ENCODE measurements around the gene ABCA1.
A peak's percentile ranks its signal among the peaks of the same experiment; 100 is the strongest.
"Not testable (repeated sequence)": the region's sequence is repeated elsewhere in the genome, so short reads cannot be mapped to it uniquely, and the experiment has no call there.

ABCA1 gene

DNA sequence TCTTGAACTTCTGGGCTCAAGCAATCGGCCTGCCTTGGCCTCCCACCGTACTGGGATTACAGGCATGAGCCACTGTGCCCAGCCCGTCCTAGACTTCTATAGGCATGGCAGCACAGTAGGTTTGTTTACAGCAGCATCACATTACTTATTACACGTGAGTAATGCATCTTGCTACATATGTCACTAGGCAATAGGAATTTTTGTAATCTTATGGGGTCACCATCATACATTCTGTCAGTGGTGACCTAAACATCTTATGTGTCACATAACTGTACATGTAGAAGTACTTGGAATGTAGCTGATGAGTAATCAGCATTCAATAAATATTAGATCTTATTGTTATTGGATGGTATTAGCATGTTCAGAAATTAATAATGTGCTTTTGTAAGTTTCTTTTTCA is 22.9 kb upstream of the ABCA1 start:
- no peak for DNase-seq (ENCODE audit: low spot score)

DNA sequence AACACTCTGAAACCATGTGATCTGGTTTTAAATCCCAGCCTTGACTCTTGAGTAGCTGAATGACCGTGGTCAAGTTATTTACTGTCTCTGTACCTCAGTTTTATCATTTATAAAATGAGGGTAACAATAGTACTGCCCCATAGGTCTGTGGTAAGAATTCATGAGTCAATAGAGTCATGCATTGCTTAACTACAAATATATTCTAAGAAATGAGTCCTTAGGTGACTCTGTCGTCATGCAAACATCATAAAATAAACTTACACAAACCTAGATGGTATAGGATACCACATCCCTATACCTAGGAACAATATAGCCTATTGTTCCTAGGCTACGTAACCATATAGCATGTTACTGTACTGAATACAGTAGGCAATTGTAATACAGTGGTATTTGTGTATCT is 20.3 kb upstream of the ABCA1 start:
- no peak for DNase-seq (ENCODE audit: low spot score)

DNA sequence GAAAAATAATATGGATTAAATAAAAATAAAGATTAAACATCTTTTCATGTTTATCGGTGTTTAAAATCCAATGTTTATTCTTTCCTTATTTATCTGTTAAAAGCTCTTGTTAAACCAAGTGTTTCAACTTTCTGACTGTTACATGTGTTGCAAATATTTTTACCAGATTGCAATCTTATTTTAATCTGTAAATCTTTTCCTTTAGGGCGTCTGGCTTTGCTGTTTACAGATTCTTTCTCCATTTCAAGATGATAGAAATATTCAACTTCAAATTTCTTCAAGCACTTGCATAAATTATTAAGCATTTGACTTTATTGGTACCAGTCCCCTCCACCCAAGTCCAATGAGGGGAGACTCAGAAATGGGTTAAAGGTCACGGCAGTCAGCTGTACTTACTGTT is 16.9 kb upstream of the ABCA1 start:
- no peak for DNase-seq (ENCODE audit: low spot score)

DNA sequence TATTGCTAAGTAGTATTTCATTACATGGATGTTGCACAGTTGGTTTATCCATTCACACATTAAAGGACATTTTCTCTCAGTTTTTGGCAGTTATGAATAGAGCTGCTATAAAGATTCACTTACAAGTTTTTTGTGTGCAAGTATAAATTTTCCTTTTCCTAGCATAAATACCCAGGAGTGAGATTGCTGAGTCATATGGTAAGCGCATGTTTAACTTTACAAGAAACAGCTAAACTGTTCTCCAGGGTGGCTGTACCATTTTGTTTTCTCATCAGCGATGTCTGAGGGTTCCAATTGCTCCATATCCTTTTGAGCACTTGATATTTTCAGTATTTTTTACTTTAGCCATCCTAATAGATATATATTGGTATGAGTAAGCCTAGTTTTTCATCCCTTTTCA is 16.4 kb upstream of the ABCA1 start:
- no peak for DNase-seq (ENCODE audit: low spot score)

DNA sequence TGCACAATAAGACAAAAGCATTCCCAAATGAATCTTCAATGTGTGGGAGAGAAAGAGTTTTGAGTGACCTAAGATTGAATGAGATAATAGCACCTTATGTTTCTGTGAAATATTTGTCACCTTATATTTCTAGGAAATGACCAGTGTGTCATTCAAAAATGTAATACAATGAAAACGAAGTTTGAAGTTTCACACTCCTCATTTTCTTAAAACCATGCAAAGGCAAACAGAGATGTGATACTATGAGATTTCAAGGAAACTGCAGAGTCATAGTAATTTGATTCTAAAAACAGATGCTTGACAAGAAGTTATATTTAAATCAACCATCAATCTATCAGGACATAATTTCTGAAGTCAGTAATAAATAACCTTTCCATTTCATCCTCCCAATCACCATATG is 13.6 kb upstream of the ABCA1 start:
- DNase-seq (ENCODE audit: low spot score) = no peak

DNA sequence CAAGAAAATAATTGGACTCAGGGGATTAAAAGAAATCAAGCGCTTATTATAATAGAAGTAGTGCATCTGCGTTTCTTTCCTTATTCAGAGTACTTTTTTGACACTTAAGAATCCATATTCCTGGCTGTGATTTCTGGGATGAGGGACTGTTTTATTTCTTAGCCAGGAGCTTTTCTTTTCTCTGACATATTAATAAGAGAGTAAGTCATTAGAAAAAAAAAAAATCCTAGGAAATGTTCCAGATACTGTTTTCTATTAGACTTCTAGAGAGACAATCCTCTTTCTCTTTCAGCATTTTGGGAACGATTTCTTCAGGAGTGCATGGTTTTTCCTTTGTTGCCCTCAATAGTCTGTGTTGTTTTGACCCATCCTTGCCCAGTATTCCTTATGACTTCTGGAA is 8.3 kb upstream of the ABCA1 start:
- no peak for DNase-seq (ENCODE audit: low spot score)

DNA sequence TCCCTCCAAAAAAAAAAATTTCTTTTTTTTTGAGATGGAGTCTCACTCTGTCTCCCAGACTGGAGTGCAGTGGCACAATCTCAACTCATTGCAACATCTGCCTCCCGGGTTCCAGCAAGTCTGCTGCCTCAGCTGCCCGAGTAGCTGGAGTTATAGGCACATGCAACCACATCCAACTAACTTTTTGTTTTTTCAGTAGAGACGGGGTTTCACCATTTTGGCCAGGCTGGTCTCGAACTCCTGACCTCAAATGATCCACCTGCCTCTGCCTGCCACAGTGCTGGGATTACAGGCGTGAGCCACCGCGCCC is 7.5 kb upstream of the ABCA1 start:
- not testable (repeated sequence) for DNase-seq (ENCODE audit: low spot score)

DNA sequence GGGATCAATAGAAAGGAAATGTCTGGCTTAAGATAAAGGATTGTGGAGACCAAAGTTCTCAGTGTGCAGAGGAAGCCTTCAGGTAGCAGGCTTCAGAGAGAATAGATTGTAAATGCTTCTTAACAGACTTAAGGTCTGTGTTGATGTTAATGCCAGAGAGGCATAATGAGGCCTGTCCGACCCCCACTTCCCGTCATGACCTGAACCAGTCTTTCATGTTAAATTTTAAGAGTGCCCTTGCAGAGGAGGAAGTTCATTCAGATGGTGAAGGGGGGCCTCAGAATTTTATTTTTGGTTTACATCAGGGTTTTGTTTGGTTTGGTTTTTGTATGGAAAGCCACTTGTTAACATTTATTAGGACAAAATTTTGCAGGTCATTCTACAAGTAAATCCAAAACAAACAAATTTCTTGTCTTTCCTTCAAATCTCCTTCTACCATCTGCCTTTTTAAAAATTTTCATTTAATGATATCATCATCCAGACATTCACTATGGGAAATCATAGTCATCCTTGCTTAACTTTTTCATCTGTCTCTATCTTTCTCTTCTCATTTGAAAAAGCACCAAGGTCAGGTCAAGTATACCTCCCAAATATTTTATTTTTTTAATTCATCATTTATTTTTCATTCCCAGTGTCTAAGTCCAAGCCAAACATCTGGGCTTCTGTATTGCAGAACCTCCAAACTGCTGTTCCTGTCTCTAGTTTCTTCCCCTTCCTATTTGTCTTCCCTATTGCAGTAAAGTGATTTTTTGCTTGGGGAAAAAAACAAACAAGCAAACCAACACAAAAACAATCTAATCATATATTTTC is 6.9 kb upstream of the ABCA1 start:
- no peak for DNase-seq (ENCODE audit: low spot score)

DNA sequence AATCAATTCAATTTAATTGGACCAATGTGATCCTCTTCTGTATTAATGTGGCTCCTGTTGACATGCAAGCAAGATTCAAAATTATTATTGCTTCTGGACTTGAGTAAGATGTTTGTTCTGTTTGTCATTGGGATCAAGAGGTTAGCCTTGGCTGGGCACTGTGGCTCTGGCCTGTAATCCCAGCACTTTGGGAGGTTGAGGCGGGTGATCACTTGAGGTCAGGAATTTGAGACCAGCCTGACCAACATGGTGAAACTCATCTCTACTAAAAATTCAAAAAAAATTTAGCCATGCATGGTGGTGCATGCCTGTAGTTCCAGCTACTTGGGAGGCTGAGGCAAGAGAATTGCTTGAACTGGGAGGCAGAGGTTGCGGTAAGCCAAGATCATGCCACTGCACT is 5.1 kb upstream of the ABCA1 start:
- not testable (repeated sequence) for DNase-seq (ENCODE audit: low spot score)

DNA sequence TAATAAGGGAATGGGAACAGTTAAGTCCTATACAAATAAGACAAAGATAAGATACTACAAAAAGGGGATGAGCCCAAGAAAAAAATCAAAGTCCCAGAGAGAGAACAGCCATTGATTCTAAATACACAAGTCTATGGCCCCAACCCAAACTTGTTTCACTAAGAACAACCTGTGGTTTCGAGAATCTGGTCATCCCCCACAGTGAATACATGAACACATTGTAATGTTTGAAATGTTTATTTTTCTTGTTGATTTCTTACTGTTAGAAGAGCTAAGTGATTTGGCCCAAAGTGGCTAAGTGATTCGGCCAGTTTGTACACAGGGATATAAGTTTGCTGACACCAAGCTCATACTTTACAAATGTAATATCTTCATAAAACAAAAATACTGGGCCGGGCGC is 3.3 kb upstream of the ABCA1 start:
- DNase-seq (ENCODE audit: low spot score) = no peak

DNA sequence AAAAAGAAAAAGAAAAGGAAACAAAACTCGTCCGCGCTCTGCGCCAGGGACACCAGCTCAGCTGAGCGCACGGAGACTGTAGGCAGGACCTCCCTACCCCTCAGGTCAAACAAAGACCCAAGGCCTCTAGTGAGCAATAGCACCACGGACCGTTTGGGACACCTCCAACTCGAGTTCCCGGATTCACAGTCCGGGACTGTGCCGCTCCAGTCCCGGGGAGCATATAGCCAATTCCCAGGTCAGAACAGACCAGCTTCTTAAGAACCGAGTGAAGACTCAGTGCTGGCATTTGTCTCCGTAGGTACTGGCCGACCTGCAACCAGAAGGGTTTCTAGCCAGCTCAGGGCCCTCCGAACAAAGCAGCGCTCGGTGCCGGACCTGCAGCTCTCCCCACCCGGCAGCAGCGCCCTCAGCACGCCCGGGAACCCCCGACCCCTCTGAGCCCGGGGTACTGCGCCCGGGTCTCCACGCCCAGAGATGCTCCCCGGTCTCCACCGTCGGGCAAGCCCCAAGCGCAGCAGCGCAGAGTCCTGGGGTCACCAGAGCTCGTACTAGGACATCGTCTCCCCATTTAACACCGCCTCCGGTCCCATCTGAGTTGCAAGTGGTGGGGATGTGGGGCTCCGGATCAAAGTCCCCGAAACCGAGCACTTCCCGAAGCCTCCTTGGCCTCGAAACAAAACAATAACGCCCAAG is 591 bp downstream of the ABCA1 start:
- peak; percentile 60 for DNase-seq (ENCODE audit: low spot score)

DNA sequence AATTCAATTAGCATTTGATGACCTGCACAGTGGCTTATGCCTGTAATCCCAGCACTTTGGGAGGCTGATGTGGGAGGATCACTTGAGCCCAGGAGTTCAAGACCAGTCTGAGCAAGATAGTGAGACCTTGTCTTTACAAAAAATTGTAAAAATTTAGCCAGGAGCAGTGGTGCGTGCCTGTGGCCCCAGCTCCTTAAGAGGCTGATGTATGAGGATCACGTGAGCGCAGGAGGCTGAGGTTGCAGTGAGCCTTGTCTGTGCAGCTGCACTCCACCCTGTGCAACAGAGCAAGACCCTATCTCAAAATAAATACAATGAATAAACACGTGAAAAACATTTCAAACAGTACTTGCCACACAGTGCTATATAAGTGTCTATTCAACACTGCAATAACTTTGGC is 4.2 kb downstream of the ABCA1 start:
- peak; percentile 23 for DNase-seq (ENCODE audit: low spot score)

DNA sequence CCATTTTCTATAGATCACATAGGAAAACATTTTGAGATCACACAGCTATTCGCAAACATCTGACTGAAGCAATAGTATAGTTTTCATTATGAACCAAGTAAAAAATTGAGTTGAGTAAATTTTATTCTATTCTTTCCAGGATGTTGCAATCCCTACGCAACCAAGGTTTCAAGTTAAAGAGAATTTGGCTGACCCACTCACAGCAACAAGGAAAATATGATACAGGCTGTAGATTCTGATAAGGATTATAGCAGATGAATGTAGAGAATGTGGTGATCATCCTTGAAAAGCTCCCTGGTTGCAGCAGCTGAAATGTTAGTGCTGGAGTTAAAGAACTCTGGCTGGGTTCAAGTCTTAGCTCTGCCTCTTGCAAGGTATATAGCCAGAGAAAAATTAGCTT is 4.7 kb downstream of the ABCA1 start:
- DNase-seq (ENCODE audit: low spot score) = no peak

DNA sequence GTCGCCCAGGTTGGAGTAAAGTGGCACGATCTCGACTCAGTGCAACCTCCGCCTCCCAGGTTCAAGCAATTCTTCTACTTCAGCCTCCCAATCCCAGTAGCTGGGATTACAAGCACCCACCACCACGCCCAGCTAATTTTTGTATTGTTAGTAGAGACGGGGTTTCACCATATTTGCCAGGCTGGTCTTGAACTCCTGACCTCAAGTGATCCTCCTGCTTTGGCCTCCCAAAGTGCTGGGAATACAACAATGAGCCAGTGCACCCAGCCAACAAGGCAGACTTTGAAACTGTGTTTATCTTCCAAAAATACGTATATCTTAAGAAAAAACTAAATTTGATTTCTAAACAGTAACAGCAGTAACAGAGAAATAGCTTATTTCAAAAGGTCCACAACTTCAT is 5.2 kb downstream of the ABCA1 start:
- DNase-seq (ENCODE audit: low spot score) = not testable (repeated sequence)

DNA sequence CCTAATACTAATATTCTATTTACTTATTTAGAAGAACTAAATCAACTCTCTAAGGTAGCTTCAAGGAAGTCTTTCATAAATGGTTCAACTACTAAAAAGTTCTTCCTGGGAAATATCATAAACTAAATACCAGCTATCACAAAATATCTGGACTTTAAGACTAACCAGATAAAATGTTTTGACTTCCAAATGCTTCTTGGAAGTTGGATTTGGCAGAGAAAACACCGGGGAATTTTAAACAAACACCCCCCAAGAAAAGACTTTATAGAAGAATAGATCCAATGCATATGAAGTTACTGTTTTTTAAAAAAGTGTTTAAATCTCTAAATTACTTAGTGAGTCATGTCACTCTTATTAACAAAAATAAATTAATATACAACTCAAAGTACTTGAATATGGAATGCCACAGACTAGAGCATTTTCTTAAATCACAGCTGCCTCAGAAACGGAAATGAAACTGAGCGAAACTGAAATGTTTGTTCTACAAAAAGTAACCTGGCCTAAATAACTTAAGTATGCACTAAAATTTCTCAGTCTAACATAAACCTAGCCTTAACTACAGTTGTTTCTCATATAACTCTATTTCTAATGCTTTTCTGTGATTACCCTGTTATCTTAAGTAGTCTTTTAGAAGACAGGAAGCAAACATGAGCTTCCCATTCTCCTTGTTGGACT is 6.8 kb downstream of the ABCA1 start:
- no peak for DNase-seq (ENCODE audit: low spot score)

DNA sequence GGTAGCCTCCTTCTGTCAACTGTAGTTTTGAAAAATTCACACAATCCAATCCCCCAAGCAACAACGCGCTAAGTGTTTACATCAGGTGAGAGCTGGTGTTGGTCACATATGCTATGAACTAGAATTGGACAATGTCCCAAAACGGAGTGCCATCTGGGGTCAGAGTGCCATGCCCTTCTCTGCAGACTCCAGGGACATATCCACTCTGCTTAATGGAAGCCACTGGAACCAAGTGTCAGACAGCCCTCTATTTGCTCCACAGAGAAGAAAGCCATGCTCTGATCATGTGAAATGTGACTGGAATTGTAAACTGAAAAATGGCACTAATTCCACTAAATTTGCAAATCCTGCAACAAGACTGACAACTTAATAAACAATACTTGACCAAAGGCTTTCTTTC is 12.2 kb downstream of the ABCA1 start:
- no peak for DNase-seq (ENCODE audit: low spot score)

DNA sequence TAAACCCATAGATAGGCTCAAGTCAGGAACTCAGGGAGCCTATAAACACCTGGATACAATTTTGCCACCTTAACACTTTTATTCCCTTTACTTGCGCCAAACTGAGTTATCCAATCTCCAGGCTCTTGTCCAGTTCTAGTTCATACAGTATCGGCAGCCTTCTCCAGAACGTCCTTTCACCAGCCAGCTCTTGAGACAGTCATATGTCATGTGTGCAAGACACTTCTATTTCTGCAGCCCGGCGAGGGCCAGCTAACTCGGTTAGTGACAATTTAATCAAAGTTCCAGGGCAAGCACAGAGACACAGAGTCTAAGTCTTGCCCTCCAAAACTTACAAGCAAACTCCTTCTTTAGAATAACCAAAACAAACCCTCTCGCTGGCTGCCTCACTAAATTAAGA is 12.9 kb downstream of the ABCA1 start:
- no peak for DNase-seq (ENCODE audit: low spot score)

DNA sequence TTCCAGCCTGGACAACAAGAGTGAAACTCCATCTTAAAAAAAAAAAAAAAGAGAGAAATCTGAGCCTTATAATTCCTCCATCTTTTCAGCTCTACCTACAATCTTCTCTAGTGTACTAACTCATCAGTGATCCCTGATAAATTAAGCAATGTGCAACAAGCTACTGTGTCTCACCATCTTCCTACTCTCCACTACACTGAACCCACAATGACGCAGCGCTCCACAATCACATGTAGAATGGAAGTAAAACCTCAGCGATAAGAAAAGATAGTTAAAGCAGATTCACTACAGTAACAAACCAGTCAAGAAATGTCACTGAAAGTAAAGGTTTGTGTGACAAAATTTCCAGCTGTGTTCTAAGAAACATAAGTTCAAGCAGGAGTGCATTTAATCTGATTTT is 13.5 kb downstream of the ABCA1 start:
- DNase-seq (ENCODE audit: low spot score) = no peak

DNA sequence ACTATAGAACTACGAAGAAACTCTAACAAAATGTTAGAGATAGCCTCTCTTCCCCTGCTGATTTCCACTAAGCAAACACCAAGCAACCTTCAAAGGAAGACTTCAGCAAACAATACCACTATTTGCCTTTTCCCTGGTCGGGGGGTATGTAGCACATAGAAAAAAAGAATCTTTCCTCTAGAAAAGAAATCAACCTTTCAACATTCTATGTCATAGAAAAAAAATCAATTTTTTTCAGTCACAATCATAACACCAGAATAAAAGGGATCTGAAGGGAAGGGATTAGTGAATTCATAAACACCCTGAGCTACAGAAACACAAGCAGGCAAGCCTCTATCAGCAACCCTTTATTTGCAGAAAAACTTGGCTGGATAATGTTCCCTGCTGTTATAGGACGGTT is 15.3 kb downstream of the ABCA1 start:
- DNase-seq (ENCODE audit: low spot score) = no peak

DNA sequence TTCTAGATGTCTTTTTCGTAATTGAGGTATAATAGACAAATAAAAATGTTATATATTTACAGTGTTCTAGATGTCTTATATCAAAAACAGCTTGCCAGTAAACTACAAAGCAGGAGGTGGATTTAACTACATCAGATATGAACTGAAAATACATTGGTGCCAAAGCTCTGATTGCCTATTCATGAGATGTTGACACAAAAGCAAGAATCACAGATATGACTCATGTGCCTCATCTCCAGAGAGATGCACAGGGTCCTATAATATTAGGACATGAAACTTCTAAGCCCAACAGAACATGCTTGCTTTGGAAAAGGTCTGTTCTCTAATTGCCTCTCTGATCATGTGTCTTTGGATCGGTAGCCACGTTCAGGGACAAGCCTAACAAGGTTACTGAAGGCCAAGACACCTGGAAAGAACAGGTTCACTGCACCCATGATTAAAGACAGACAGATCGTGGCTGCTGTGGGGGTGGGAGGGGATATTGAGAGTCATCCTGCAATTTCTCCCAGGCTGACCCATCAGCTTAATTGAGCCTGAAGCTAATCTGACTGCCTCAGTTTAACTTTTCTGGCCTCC is 16.8 kb downstream of the ABCA1 start:
- peak; percentile 22 for DNase-seq (ENCODE audit: low spot score)

DNA sequence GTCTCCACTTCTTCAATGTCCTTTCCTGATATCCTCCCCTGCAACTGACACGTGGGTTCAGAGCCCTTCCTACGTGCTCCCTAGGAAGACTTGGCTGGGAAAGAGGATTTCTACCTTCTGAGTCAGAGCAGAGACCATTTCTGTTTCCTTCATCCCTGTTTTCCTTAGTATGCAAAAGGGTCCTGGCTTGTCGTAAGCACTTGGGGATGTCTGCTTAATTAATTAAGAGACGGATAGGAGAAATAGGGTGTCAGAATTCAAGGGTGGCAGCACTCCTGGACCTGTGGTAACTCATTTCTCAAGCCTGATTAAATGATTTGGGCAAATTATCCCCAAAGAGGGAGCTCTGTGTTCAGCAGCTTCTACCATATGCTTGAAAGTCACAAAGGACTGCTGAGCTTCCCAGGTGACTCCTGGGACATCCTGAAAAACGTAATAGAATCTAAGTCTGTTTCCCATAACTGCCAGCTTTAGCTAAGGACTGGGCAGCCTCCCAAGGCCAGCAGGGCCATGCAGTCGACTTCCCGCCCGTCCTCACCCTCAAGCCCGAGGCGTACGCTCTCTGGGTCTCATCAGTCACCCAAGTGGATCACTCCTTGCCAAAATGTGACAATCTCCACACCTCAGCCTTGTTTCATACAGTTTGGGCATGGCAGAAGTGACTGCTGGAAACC is 20.5 kb downstream of the ABCA1 start:
- DNase-seq (ENCODE audit: low spot score) = peak; percentile 75

DNA sequence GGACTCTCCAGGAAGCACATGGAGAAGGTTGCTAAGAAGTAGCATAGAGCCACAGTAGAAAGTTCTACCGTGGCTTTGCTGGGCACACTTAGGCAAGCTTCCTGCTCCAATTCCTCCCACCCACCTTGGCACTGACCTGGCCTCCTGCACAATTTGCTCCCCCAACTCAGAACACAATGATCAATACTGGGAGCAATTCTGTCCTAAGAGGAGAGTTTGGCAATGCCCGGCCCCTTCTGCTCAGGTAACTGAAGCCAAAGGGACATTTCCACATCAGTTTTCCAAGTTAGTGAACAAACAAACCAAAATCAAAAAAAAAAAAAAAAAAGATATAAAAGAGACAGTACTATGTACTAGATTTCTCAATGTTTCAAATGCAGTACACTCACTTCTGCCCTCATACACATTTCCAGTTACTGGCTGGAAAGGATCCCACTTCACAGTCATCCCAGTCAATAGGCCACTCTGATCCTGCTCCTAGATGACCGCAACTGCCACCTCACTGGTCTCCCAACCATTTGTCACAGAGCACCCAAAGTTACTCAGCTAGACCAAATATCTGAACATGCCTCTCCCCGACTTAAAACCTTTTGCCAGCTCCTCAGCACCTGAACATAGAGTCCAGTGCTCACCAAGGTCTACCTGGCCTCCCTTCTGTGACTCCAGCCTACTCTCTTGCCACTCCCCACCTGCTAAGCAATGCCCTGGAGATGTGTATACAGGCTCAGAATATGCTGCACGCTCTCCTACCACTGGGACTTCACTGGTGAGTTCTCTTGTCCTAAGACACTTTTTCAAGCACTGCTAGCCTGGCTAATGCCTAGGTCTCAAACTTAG is 21.3 kb downstream of the ABCA1 start:
- DNase-seq (ENCODE audit: low spot score) = peak; percentile 16

Data from kidney tubule cell (primary cell).